Gastrocnemius medialis (tissue), 4 donors: ENCODE measurements around the gene SLC27A1.

Experiments used
- CTCF ChIP-seq, 5 experiments: fragments of 450-650 bp in 3 of 5; fragments of 200-600 bp in 2 of 5; sonication (generic) in 2 of 5; IDR thresholded peaks in 4 of 5; conservative IDR thresholded peaks in 1 of 5; 1 replicate in 4 of 5; 2 replicates in 1 of 5; pipeline ENCODE4 v1.5.1; 2016 to 2019; ENCODE audit warnings: antibody characterized with exemption in 5 of 5, mild to moderate bottlenecking in 3 of 5, moderate library complexity in 3 of 5
- POLR2A ChIP-seq, 2 donors: fragments of 450-650 bp; IDR thresholded peaks; one replicate each; pipeline ENCODE4 v1.6.1; 2017; ENCODE audit warnings: antibody characterized with exemption in 2 of 2, mild to moderate bottlenecking in 2 of 2, moderate library complexity in 2 of 2

DNA sequence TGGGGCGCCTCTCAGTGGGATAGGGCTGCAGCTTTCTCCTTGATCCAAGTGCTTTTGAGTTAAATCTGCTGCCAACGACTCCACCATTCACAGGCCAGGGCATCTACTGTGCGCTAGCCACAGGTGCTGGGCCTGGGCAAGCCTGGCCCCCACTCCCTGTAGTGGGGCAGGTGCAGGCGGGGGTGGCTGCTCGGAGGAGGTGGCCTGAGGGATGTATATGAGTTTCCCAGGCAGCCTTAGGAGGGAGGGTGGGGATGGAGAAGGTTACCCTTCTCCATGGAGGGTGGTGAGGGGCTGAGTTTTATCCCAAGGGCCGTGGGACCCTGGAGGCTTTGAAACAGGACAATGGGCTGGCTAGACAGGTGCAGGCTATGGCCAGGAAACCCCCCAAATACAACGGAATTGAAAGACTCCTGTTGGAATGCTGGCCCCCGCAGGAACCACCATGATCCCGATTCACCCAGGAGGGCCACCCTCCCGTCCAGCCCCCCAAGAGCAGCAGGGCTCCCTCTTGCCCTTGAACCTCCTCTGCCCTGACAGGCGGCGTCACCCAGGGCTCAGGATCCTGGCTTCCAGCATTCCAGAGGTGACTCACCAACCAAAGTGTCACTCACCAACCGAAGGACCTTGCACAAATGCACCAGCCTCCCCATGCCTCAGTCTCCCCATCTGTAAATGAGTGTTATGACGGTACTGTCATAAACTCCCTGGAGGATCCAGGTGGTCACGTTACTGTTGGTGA, 45.3 kb downstream of the SLC27A1 start:
- TF ChIP-seq CTCF (IDR thresholded peaks at IDR 0.05 in 4 of 5, conservative IDR thresholded peaks at IDR 0.05 in 1 of 5) = no peak
- TF ChIP-seq POLR2A (IDR thresholded peaks at IDR 0.05) = no peak
